WTC11 (cell line): ENCODE results near the gene U2AF2. TPM values are rescaled to one million over a fixed set of nuclear protein-coding genes. Genes with fewer than 3 reads are reported as not detected.

Source experiments
- ATAC-seq: fragments of 200-7000 bp; cut with Tn5 transposase; 2 replicates; pipeline ENCODE4 v1.10.0; 2021; ENCODE audit warnings: mild to moderate bottlenecking, moderate library complexity
- CTCF ChIA-PET: fragments of 300-600 bp; sonication (Branson Sonifier 250); formaldehyde crosslinking; loops from one replicate; lab custom pipeline; 2021; ENCODE audit warnings: antibody characterized with exemption; lab: Charles Lee
- POLR2A ChIA-PET: fragments of 350-600 bp; sonication (Branson Sonifier 250); formaldehyde crosslinking; loops from one replicate; lab custom pipeline; 2021; ENCODE audit warnings: antibody characterized with exemption; lab: Charles Lee
- DNase-seq: peaks from one replicate; pipeline ENCODE4 v3.0.0; 2021; ENCODE audit warnings: low spot score
- H3K27ac Mint-ChIP-seq: 2 replicates; pipeline ENCODE4 v1.8.0; 2021; ENCODE audit warnings: mixed read lengths
- H3K27me3 Mint-ChIP-seq: 2 replicates; pipeline ENCODE4 v1.8.0; 2021; ENCODE audit warnings: low read depth, mild to moderate bottlenecking, moderate library complexity, mixed read lengths
- H3K36me3 Mint-ChIP-seq: 2 replicates; pipeline ENCODE4 v1.8.0; 2021; ENCODE audit warnings: mixed read lengths
- H3K4me1 Mint-ChIP-seq: 2 replicates; pipeline ENCODE4 v1.8.0; 2022; ENCODE audit warnings: mixed read lengths
- H3K4me3 Mint-ChIP-seq: 2 replicates; pipeline ENCODE4 v1.8.0; 2021; ENCODE audit warnings: mild to moderate bottlenecking, moderate library complexity, mixed read lengths
- H3K9me3 Mint-ChIP-seq: 2 replicates; pipeline ENCODE4 v1.8.0; 2021; ENCODE audit warnings: mixed read lengths
- AFF4 ChIP-seq: sonication (generic); formaldehyde crosslinking; IDR thresholded peaks from 2 replicates; pipeline ENCODE4 v1.8.1; 2023; ENCODE audit warnings: mild to moderate bottlenecking, missing genetic modification reagents, borderline replicate concordance
- CREB1 ChIP-seq: sonication (generic); formaldehyde crosslinking; IDR thresholded peaks from 2 replicates; pipeline ENCODE4 v1.8.0; 2023; ENCODE audit warnings: mild to moderate bottlenecking, missing genetic modification reagents
- ELF4 ChIP-seq: sonication (generic); formaldehyde crosslinking; IDR thresholded peaks from 2 replicates; pipeline ENCODE4 v1.8.1; 2022; ENCODE audit warnings: low read depth, mild to moderate bottlenecking, moderate library complexity, missing genetic modification reagents
- EMX1 ChIP-seq: fragments of 250-450 bp; sonication (Bioruptor Pico); IDR thresholded peaks from 2 replicates; pipeline ENCODE4 v1.8.0; 2021; ENCODE audit warnings: mild to moderate bottlenecking
- FOXP1 ChIP-seq: sonication (generic); formaldehyde crosslinking; IDR thresholded peaks from 2 replicates; pipeline ENCODE4 v1.8.0; 2022; ENCODE audit warnings: missing genetic modification reagents, mild to moderate bottlenecking, moderate library complexity, borderline replicate concordance
- GTF2I ChIP-seq: fragments of 250-450 bp; sonication (Bioruptor Pico); conservative IDR thresholded peaks from 2 replicates; pipeline ENCODE4 v1.4.0; 2021; ENCODE audit warnings: mild to moderate bottlenecking
- IRF1 ChIP-seq: sonication (generic); formaldehyde crosslinking; IDR thresholded peaks from 2 replicates; pipeline ENCODE4 v1.8.0; 2023; ENCODE audit warnings: missing genetic modification reagents
- IRF2 ChIP-seq: sonication (generic); formaldehyde crosslinking; IDR thresholded peaks from 2 replicates; pipeline ENCODE4 v1.8.0; 2022; ENCODE audit warnings: low read depth, missing genetic modification reagents, borderline replicate concordance
- KAT7 ChIP-seq: sonication (generic); formaldehyde crosslinking; IDR thresholded peaks from 2 replicates; pipeline ENCODE4 v1.8.1; 2023; ENCODE audit warnings: missing genetic modification reagents, mild to moderate bottlenecking, borderline replicate concordance
- OVOL2 ChIP-seq: fragments of 250-450 bp; sonication (Bioruptor Pico); IDR thresholded peaks from 2 replicates; pipeline ENCODE4 v1.9.0; 2021; ENCODE audit warnings: mild to moderate bottlenecking, borderline replicate concordance
- ZNF138 ChIP-seq: sonication (generic); formaldehyde crosslinking; conservative IDR thresholded peaks from 2 replicates; pipeline ENCODE4 v1.8.1; 2022; ENCODE audit warnings: mild to moderate bottlenecking, moderate library complexity, missing genetic modification reagents
- ZNF396 ChIP-seq: fragments of 250-450 bp; sonication (Bioruptor Pico); IDR thresholded peaks from 2 replicates; pipeline ENCODE4 v1.8.0; 2021; ENCODE audit warnings: mild to moderate bottlenecking, moderate library complexity, borderline replicate concordance
- ZNF425 ChIP-seq: fragments of 250-450 bp; sonication (Bioruptor Pico); conservative IDR thresholded peaks from 2 replicates; pipeline ENCODE4 v1.9.0; 2021; ENCODE audit warnings: mild to moderate bottlenecking
- total RNA-seq: library from RNA; stranded (reverse); gene quantifications from 3 replicates; pipeline ENCODE4 v1.2.3, GENCODE V29; 2021
- TF ChIP-seq, protein P1 (sequence below): fragments of 250-450 bp; sonication (Bioruptor Pico); IDR thresholded peaks from 2 replicates; pipeline ENCODE4 v1.9.0; 2021; ENCODE audit warnings: moderate library complexity, mild to moderate bottlenecking, inconsistent platforms, borderline replicate concordance
- TF ChIP-seq, protein P2 (sequence below): fragments of 250-450 bp; sonication (Bioruptor Pico); IDR thresholded peaks from 2 replicates; pipeline ENCODE4 v1.8.0; 2021; ENCODE audit warnings: mild to moderate bottlenecking

The U2AF2 gene
- total RNA-seq, 1 experiment from 2014 or later = 302 TPM

DNA sequence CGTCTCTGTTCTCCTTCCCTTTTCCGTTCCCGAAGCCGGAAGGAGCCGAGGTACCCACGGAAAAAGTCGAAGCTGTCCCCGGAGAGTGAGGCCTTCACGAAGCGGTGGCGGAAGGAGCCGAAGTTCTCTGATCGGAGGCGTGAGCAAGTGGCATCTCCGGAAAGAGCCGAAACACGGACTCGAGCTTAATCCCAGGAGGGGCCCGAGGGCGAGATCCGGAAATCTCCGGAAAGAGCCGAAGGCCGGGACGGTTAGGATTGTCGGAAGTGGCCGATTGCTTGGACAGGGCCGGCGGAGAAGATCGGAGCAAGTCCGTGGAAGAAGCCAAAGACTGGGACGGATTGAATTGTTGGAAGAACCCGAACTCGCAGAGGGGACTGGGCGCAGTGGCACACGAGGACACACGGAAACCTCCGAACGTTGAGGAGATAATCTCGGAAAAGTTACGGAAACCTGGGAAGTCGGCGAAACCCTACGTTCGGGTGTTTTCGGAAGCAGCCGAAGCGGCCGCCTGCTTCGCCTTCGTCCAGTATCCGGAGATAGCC, 440 bp upstream of the U2AF2 start (continued):
- TF ChIP-seq IRF1 (CRISPR knock-in tag) (no peak), FOXP1 (CRISPR knock-in tag) (no peak), ZNF396 (CRISPR knock-in tag) (no peak), ELF4 (CRISPR knock-in tag) (no peak), EMX1 (CRISPR knock-in tag) (no peak)

GRCh38 chr19:55655648-55656040, 809 bp downstream of the U2AF2 start:
- TF ChIP-seq GTF2I (CRISPR knock-in tag) (no peak), KAT7 (CRISPR knock-in tag) (0 out of 2 replicates have a peak, but pooled peaks have one; percentile 13)
- TF ChIP-seq, all 79 proteins: peak for 1
- ChIA-PET CTCF (interaction anchor here (0.6 to 3.3 kb wide), 3 partner anchors 15 to 258 kb away, joined by 3 to 33 read pairs (median 4); no protein-coding TSS in a partner anchor), POLR2A (interaction anchor here (0.7 to 1.3 kb wide), 2 partner anchors 16 to 271 kb away, joined by 3 to 4 read pairs; no protein-coding TSS in a partner anchor)
- DNase-seq (no peak), ATAC-seq (no peak)
- Mint-ChIP-seq H3K27me3 (peaks cover 3% of the 10 kb centered on the region; the same call in 1 of the 2 replicates), H3K36me3 (peaks cover 16% of the 10 kb centered on the region), H3K27ac (peak overlapping the region; percentile 91), H3K4me3 (peak overlapping the region; percentile 93), H3K9me3 (no peaks in the 10 kb centered on the region), H3K4me1 (peaks cover 40% of the 10 kb centered on the region)

DNA sequence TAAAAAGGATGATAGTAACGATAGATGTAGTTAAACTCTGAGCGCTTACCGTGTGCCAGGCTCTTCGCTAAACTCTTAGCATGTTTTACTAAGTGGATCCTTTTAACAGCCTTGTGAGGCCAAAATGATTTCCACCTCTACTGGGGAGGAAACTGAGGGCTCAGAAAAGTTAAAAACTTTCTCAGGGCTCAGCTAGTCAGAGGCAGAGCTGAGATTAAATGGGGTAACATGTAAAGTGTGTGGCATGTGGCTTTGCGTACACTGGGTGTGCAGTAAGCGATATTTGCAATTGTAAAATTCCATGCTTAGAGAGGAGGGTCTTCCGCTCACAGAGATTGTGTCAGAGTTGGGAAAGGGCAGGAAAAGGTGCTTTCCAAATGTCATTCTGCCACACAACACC, 1.7 kb downstream of the U2AF2 start:
- H3K36me3 Mint-ChIP-seq = peaks cover 20% of the 10 kb centered on the region
- H3K27me3 Mint-ChIP-seq = peaks cover 3% of the 10 kb centered on the region; the same call in 1 of the 2 replicates
- no peak for ATAC-seq
- TF ChIP-seq, protein P1, sequence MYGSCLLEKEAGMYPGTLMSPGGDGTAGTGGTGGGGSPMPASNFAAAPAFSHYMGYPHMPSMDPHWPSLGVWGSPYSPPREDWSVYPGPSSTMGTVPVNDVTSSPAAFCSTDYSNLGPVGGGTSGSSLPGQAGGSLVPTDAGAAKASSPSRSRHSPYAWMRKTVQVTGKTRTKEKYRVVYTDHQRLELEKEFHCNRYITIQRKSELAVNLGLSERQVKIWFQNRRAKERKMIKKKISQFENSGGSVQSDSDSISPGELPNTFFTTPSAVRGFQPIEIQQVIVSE = no peak
- TF ChIP-seq CREB1 (CRISPR knock-in tag) = no peak
- TF ChIP-seq ZNF396 (CRISPR knock-in tag) = no peak
- no peak for TF ChIP-seq ZNF138
- no peak for TF ChIP-seq OVOL2 (CRISPR knock-in tag)
- TF ChIP-seq, protein P2, sequence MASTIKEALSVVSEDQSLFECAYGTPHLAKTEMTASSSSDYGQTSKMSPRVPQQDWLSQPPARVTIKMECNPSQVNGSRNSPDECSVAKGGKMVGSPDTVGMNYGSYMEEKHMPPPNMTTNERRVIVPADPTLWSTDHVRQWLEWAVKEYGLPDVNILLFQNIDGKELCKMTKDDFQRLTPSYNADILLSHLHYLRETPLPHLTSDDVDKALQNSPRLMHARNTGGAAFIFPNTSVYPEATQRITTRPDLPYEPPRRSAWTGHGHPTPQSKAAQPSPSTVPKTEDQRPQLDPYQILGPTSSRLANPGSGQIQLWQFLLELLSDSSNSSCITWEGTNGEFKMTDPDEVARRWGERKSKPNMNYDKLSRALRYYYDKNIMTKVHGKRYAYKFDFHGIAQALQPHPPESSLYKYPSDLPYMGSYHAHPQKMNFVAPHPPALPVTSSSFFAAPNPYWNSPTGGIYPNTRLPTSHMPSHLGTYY = no peak
- H3K9me3 Mint-ChIP-seq = no peaks in the 10 kb centered on the region
- H3K27ac Mint-ChIP-seq = peak overlapping the region; percentile 91
- peak overlapping the region; percentile 93 for H3K4me3 Mint-ChIP-seq
- DNase-seq = no peak
- H3K4me1 Mint-ChIP-seq = peaks cover 37% of the 10 kb centered on the region
- CTCF ChIA-PET = interaction anchor here (3.3 kb wide), 1 partner anchor 15 kb away, joined by 33 read pairs; no protein-coding TSS in a partner anchor
- POLR2A ChIA-PET = interaction anchor here (0.7 to 1.3 kb wide), 2 partner anchors 15 to 272 kb away, joined by 3 to 4 read pairs; no protein-coding TSS in a partner anchor

DNA sequence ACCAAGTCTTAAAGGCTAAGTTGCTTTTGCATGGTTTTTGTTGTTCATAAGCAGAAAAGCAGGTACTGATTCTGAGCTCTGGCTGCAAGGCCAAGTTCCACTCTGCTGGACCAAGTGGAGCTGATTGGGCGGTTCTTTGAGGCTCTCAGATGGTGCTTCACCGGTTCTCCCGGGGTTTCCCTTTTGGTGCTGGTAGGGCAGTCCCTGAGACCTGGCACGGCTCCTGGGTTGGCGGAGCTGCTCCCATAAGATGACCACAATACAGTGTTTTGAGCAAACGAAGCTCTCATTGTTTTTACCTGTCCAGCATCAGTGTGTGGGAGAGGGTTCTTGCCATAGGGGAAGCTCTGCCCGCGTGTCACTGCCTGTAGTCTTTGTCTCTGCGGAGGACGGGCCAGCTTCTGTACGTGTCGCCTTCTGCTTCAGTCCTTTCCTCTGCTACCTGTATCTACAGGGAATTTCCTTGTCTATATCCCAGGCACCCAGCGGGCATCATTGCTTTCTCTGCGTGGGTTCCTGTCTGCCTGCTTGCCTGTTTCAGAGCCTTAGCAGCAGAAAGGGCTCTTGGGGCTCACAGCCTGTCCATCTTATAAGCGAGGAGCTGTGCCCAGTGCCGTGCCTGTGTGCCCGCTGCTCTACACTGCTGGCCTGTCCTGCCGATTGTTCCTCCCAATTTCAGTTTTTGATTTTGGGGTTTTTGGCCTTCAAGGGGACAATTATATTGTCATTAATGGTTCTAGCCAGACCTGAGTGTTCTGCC, 2.3 kb downstream of the U2AF2 start:
- H3K4me3 Mint-ChIP-seq = peak overlapping the region; percentile 93
- H3K27ac Mint-ChIP-seq = peak overlapping the region; percentile 67
- H3K27me3 Mint-ChIP-seq = peaks cover 3% of the 10 kb centered on the region; the same call in 1 of the 2 replicates
- CTCF ChIA-PET = interaction anchor here (0.8 to 3.3 kb wide), 4 partner anchors 14 to 676 kb away, joined by 3 to 33 read pairs (median 4); no protein-coding TSS in a partner anchor
- H3K4me1 Mint-ChIP-seq = peaks cover 33% of the 10 kb centered on the region
- POLR2A ChIA-PET = interaction anchor here (1.3 kb wide), 1 partner anchor 14 kb away, joined by 4 read pairs; no protein-coding TSS in a partner anchor
- no peaks in the 10 kb centered on the region for H3K9me3 Mint-ChIP-seq
- H3K36me3 Mint-ChIP-seq = peaks cover 26% of the 10 kb centered on the region
- no peak for ATAC-seq
- no peak for DNase-seq
- TF ChIP-seq ZNF425 (CRISPR knock-in tag) (no peak), IRF1 (CRISPR knock-in tag) (no peak), AFF4 (CRISPR knock-in tag) (no peak), IRF2 (CRISPR knock-in tag) (no peak)
